Activated CD4-positive, CD25-positive, alpha-beta regulatory T cell treated with anti-CD3 and anti-CD28 coated beads, Interleukin-2, amount 50 U/mL, for 72 hours (primary cell): ENCODE measurements around the gene IER5.
A peak's percentile ranks its signal among the peaks of the same experiment; 100 is the strongest.

Source experiments
- DNase-seq: peaks from one replicate; pipeline ENCODE4 v3.0.0; 2021

Gene IER5

DNA sequence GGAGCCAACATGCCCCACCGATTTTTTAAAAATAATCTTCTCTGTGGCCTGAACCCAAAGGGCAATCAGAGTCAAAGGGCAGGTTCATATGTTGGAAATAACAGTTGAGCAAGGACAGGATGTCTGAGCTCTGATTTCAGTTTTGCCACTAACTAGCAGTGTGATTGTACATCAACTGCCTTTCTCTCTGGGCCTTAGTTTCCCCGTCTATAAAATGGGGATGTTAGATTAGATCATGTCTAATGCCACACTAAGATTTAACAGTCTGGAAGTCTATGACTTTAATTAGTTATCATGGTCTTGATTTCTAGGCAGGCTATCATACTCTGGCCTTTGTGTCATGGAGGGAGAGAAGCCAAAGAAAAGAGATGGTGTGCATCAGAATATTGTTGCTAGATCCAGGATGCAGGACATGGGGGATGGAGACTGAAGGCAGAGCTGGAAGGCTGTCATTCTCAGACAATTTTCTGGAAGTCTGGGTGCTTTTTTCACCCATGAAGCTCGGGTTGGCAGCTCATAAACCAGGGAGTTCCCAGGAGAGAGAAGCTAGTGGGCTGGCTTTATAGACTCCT lies 28.4 kb downstream of the IER5 start:
- no peak for DNase-seq

DNA sequence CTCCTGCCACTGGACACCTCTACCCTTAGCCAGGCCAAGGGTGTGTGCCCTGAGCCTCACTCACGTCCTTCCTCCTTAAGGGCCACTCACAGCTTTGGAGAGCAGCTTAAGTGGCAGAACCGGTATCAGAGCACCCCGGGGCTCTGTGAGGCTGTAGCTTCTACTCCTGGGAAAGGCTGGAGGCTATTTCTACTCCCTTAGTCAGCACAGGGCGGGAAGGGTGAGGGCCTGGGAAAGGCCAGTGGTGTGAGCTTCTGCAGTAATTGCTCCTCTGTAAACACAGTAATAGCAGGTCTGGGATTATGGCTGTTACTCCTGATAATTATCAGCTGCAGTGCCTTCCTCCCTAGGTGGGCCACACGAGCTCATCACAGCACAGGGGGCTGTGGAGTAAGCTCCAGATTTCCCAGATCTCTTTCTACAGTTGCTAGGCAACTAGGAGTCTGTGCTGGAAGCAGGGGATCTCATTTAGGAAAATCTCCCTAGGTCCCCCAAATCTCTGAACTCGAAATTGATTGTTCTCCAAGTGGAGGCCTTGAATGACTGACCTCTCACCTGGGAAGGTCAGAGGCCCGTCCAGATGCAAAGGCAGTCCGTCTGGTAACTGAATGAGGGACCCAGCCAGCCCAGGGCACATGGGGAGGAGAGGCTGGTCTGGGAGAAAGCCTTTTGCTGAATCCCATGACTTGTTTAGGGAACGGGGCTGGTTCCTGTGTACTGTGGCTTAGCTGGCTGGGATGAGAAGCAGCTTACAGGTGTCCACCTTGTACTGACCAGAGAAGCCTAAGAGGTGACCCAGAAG lies 29.3 kb downstream of the IER5 start:
- DNase-seq, result no peak

DNA sequence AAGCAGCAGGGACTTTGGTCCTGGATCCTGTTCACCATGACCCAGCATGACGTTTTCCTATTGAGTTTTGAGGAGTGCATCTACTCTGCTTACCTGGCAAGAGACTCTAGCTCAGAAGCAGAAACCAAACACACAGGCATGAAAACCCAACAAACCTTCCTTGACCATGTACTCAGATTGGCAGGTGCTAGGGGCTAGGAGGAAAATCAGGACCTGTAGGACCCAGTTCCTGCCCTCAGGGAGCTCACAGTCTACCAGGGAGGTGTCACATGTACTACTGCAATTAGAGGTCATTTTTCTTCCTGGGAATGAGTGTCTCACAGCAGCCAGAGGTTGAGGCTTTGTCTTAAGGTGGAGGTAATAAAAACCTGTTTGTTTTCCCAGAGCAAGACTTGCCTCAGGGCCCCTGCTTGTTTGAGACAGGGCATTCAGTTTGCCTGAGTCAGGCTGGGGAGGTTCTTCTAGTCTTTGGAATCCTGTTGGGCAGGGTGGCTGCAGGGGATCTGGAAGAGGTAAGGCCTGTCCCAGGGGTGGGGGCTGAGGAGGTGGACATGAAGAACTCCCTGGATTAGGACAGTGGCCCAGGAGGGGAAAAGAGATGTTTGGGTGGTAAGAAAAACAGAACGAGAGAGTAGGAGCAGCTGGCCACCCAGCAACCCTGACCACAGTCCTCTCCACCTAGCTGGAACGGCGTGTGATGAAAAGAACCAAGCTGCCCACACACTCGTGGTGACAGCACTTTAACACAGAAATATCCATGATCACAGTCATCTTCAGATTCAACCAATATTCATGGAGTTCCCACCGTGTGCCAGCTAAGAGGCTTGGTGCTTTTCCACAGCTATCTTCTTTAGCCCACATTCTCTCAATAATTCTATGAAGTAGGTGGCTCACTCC lies 30.8 kb downstream of the IER5 start:
- DNase-seq, result no peak

DNA sequence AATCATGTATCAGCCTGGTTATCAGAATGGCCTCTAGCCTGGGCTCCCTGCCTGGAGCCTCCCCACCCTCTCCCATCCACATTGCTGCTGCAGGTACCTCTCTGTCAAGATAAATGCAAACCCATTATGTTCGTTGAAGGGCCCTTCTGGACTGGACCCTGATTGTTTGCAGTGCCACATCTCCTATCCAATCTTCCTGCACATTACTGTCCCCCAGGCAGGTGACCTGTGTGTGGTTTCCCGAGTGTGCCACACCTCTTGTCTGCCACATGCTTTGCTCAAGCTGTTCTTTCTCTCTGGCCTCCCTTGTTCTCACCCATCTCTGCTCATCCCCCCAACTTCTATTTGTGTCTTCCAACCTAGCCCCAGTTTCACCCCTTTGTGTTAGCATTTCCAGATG lies 32.4 kb downstream of the IER5 start:
- DNase-seq, result no peak

DNA sequence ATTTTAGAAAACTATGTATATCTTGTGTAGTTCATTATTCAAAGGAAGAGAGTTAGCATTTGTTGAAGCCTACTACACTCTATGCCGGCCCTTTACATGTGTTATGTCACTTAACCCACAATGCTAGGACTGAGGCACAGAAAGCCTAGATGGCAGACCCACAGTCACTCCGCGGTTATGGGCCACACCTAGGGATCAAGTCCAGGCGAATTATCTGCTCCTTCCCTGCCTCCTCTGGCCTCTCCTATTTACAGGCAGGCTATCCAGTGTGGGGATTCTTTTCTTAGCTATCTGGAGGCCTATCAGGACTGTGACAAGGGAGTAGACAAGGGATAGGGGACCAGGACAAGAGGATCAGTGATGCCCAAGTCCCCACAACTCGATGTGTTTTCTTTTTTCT lies 33.0 kb downstream of the IER5 start:
- DNase-seq, result no peak

DNA sequence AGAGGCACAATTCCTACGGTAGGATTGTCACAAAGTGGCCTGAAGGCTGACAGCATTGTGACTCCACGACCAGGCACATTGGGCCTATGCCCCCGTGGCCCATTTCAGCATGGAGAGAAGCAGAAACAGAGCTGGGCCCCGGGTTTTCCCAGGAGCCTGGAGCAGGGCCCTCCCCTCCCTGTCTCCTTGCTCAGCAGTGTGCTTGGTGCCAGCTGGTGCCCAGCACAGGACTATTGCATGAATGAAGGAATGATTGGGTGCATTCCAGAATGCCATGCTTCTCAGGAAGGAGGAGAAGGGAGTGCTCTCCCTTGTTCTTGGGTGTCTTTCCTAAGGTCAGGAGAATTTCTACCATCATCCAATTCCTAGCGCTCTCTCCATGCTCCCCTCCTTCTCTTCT lies 33.7 kb downstream of the IER5 start:
- DNase-seq, result no peak

DNA sequence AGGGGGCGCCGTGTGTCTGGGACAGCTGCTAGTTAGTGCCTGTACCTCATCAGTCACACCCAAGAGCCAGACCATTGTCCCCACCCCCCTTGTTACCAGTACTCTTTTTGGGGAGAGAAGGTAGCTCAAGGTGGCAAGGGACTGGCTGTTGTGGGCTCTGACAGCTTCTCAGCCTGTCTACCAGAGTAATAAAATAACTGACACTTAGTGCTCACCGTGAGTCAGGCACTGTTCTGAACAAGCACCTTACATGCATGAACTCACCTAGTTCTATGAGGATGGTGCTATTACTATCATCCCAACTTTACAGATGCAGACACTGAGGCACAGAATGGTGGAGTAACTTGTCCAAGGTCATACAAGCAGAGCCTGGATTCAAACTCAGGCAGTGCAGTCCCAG lies 34.7 kb downstream of the IER5 start:
- no peak for DNase-seq

DNA sequence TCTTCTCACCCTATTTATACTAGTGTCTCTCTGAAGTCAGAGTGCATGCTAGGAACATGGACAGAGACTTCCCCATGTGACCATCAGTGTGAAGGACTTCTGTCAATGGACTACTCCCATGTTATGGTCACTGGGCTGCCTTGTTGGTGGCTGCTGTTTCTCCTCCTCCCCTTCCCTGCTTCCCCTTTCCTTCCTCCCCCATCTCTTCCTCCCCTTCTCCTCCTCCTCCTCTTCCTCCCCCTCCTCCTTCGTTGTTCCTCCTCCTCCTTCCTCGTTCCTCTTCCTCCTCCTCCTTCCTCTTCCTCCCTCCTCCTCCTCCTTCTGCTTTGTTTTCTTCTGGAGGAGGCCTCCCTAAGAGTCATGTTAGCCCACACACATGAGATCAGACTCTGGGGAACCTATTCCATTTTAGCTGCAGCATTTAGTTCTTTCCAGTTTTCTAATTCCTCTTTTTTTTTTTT lies 35.8 kb downstream of the IER5 start:
- DNase-seq, result no peak

DNA sequence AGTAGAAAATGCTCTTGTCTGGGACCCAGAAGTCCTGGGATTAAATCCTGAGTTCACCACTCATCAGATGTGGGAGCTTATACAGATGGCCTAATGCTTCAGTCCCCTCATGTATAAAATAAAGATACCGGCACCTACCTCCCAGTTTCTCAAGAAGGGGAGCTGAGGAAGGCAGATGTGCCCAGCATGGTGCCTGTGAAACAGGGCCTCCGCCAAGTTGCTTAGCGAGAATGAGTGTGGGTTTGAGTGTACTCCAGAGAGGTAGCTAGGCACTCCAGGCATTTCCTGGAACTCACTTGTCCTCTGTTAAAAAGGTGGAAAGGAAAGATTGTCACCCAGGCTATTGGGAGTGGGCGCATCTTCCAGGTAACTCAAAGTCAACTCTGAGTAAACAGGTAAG lies 37.8 kb downstream of the IER5 start:
- DNase-seq, result no peak

DNA sequence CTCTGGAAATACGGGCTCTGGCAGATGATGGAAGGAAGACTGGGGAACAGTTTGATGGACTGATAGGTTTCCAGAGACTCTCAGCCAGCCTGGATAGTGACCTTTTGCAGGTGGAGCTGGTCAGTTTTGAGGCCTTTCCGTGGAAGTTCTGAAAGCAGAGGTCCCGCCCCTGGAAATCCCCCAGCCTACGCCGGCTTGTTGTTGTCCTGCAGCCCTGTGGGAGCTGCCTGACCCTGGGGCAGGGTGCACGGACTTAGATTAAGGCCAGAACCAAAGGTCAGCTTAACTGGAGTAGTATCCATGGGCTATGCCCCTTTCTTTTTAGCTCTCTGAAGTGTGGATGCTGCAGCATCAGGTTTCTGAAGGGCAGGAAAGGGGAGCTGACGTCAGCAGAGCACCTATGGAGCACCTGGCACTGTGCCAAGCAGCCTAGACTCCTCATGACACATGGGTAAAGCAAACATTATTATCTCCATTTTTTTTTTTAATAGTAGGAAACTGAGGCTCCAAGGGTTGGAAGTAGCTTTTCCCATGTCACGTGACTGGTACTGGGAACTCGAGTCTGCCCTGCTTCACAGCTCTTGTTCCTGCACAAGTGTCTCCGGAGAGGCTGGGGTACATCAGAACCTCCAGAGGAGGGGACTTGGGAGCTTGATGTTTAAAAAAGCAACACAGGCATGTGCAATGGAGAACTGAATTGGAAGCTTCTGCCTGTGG lies 38.5 kb downstream of the IER5 start:
- DNase-seq, result no peak

DNA sequence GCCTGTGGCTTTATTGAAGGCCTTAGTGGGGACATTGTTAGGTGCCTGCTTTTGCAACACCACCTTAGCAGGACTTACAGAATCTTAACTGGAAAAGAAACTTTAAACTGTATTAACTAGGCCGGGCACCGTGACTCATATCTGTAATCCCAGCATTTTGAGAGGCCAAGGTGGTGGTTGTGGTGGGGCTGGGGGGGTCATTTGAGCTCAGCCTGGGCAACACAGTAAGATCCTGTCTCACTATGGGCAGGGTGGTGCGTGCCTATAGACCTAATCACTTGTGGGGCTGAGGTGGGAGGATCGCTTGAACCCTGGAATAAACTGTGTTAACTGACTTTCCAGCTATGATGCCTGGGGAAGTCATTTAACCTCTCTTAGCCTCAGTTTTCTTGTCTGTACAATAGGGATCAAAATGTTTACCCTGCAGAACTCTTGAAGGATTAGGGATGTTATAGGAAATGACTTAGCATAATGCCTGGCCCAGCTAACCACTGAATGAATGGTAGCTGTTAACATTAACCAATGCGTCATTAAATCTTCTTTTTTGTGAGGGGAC lies 39.5 kb downstream of the IER5 start:
- no peak for DNase-seq

DNA sequence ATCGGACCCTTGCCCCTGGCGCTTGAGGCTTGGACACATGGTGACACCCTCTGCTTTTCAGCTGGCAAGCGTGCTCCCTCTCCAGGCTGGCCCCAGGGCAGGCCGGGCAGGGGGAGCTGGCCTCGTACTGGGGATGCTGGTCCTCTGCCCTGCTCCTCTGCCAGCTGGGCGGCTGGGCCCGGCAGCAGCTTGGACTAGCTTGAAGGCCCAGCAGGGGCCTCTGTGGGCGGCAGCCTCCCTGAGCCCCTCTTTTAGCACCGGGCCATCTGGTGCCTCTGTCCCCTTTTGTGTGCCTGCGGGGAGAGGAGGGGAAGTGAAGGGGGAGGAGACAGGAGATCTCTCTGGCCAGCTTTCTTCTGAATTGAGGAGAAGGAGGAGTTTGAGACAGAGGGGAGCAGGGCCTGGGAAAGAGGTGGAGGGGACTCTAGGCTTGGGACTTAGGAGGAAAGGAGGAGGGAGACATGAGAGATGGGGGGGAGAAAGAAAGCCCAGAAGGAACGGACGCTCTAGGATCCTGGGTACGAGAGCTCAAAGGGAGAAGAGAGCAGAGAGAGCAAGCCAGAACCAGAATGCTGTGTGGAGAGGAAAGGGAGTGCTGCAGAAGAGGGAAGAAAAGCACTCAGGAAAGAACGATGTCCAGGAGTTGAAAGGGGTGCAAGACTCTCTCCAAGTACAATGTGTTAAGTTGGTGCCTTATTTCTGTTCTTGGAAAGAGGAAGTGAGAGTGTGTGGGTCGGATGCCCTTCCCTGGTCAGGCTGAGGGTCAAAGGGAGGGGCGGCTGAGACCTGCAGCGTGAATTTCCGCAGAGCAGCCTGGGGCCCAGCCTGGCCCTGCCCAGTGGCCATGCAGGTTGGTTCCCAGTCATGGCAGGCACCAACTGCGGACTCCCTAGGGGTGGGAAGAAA lies 40.3 kb downstream of the IER5 start:
- no peak for DNase-seq

DNA sequence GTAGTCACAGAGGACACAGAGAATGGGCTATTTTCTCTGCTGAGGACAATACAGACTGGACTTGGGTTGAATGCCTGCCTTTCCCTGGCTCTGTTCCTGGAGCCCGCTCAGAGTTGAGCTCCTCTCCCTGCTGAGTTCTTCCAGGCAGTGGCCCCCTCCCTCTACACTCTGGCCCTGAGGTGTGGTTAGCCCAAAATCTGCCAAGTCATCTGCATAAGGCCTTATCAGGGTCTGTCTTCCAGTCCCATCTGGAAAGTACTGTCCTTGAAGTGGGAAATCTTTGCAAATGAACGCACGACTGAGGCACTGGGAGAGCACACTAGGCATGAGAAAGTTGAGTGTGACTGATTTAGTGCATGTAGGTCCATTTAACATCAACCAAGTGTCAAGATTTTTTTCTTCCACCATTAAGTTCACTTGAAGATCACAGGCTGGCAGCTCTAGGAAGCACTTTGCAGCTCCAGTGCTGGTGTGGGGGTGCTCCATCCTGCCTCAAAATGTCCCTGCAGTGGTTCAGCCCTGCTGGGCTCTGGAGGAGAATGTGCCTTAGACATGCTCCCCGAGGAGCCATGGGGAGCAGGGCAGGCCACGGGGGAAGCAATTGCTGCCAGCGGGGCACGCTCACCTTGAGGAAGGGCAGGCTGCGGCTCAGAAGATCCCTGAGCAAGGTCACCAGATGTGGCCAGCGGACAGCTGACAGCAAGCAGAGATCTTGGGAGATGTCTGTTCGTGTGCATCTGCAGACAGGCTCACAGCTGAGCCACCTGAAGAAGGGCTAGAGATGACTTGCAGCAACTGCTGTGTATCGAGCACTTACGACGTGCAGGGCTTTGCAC lies 41.5 kb downstream of the IER5 start:
- no peak for DNase-seq

DNA sequence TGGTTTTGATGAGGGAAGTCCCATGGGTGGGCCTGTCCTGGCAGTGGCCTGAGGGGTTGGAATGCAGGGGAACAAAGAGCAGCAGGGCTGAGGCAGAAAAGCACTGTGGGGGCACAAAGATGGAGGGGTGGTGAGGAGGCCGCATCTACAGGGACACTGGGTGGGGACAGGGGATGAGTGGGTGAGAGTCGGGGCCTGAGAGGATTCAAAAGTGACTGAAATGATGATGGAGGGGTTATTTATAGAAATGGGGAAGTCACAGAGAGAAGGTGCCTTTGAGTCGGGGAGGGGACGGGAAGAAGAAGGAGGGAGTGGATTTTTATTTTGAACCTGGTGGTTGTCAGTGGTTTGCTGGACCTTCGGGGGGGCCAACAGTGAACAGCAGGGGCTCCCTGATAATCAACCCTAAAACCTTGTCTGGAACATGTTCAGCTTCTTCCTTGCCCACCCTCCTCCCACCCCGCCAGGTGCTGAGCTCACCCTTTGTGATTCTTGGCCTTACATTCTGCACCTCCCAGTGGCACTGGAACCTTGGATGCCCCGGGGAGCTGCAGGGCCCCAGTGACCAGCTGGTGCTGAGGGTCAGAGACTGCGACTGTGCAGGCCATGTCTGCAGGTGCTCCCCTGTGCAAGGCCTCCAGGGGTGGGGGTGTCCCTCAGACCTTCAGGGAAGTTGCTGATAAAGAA lies 42.9 kb downstream of the IER5 start:
- no peak for DNase-seq

DNA sequence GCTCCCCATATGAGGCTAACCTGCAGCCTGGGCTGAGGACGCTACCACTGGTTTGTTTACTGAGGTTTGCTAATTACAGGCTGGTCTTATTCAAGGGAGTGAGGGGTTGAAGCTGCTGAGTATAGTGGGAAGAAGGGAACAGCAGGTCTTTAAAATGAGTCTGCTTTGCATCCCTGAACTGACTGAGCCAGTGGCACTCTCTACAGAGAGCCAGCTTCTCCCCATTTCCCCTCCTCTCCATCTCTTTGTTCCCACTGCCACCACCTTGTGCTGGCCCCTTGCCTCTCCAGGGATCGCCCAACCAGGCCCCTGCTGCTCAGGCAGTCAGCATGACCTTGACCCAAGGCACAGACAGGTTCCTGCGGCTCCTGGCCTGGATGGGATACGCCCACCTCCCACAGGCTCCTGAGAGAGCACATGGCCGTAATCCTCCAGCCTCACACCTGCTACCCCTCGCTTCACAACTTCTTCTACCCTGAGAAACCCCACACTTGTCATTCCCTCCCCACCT lies 45.0 kb downstream of the IER5 start:
- DNase-seq, result no peak

DNA sequence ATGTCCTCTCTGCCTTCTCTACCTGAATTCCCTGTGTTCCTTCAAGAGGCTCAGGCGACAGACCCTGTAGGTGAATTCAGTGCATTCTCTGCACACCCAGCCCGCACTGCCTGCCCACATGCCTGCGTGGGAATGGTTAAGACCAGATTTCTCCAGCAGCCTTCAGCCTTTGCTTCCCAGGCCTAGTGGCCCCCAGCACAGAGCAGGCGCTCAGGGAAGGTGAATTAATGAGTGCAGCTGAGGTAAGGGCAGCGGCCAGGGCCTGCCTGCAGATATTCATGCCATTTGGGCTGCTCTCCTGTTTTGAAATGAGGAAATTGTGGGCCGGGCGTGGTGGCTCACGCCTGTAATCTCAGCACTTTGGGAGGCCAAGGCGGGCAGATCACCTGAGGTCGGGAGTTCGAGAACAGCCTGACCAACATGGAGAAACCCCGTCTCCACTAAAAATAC lies 45.5 kb downstream of the IER5 start:
- no peak for DNase-seq

DNA sequence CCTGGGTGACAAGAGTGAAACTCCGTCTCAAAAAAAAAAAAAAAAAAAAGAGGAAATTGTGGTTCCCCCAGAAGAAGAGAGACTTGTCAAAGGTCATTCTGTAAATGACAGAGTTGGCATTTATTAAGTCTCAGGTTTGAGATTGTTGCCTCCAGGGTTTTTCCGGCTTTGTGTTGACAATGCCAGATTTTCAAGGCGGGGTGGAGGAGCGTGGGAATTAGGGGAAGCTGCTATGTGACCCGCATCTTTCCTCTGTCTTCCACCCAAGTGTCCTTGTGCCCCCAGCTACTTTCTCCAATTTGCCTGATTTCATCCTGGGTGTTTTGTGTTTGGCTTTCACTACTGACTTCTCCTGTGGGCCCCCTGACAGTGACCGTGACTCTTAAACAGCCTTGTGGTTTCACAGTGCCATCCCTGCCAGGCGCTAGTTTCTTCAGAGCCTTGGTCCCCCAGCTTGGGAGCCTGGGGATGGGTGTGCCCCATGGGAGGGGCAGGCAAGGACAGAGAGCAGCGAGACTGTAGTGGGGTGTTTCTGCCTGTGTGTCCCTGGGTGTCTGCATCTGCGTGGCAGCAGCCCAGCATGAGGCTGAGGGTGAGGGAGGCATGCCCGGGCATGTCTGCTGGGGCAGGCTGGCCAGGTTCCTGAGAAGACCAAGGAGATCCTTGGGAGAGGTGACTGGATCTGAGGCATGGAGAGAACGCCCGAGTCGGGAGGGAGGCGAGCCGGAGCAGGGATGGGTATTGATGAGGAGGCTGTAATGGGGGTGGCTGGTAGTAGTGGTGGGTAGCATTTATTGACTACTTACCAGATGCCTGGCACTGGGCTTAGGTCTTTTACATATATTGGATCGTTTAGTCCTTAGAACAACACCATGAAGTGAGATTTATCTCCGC lies 46.3 kb downstream of the IER5 start:
- DNase-seq, result peak; percentile 61

DNA sequence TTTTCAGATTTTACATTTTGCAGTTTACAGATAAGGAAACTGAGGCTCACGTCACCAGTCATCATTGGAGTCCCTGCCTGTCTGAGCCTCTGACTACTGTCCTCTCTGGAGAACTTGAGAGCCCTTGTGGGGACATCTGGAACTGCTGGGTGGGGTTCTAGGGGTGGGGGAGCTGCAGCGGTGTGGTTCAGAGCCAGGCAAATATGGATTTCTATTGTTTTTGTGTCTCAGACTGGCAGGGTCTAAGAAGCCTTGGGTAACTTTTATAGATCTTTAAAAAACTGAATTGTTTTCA lies 46.9 kb downstream of the IER5 start:
- no peak for DNase-seq
